Peyer's patch (tissue), 4 donors: ENCODE measurements around the gene SUGCT. TPM values are rescaled to one million over a fixed set of nuclear protein-coding genes. Genes with fewer than 3 reads are reported as not detected.

Experiments used
- DNase-seq, 3 donors: peaks; one replicate each; pipeline ENCODE4 v3.0.0-alpha.2; 2017 to 2019
- H3K27ac ChIP-seq, 4 donors: fragments of 200-600 bp; sonication (generic); one replicate each; pipeline ENCODE4 v1.5.1; 2016 to 2019
- H3K27me3 ChIP-seq, 2 donors: fragments of 200-600 bp; sonication (generic); one replicate each; pipeline ENCODE4 v1.5.1; 2019
- H3K36me3 ChIP-seq, 3 donors: fragments of 200-600 bp; sonication (generic); one replicate each; pipeline ENCODE4 v1.5.1; 2016 to 2019
- H3K4me1 ChIP-seq, 4 donors: fragments of 200-600 bp; sonication (generic); one replicate each; pipeline ENCODE4 v1.5.1; 2016 to 2019
- H3K4me3 ChIP-seq, 4 donors: fragments of 200-600 bp; sonication (generic); 1 replicate in 3 of 4; 2 replicates in 1 of 4; pipeline ENCODE4 v1.5.1; 2016 to 2019; ENCODE audit warnings: mild to moderate bottlenecking in 1 of 4
- H3K9me3 ChIP-seq, 4 donors: fragments of 200-600 bp; sonication (generic); one replicate each; pipeline ENCODE4 v1.5.1; 2016 to 2019; ENCODE audit warnings: mild to moderate bottlenecking in 1 of 4
- POLR2A ChIP-seq, 2 donors: fragments of 450-650 bp; IDR thresholded peaks; one replicate each; pipeline ENCODE4 v1.5.1; 2017; ENCODE audit warnings: antibody characterized with exemption in 2 of 2, mild to moderate bottlenecking in 2 of 2, moderate library complexity in 2 of 2
- total RNA-seq, 4 donors: library from RNA; depleted of rRNA; stranded (reverse); fragments of >200 nt; gene quantifications; one replicate each; pipeline ENCODE4 v1.1.0, GENCODE V29; 2016
- TF ChIP-seq, protein P1 (sequence below), 6 experiments: fragments of 450-650 bp in 4 of 6; fragments of 200-600 bp in 2 of 6; sonication (generic) in 1 of 6; IDR thresholded peaks; one replicate each; pipeline ENCODE4 v1.5.1; 2017 to 2019; ENCODE audit warnings: antibody characterized with exemption in 6 of 6, mild to moderate bottlenecking in 3 of 6, moderate library complexity in 1 of 6

SUGCT gene
- total RNA-seq, 4 donors from 2014 or later: 6.4 to 8.9 (median 8.3) TPM; not detected in 1

DNA sequence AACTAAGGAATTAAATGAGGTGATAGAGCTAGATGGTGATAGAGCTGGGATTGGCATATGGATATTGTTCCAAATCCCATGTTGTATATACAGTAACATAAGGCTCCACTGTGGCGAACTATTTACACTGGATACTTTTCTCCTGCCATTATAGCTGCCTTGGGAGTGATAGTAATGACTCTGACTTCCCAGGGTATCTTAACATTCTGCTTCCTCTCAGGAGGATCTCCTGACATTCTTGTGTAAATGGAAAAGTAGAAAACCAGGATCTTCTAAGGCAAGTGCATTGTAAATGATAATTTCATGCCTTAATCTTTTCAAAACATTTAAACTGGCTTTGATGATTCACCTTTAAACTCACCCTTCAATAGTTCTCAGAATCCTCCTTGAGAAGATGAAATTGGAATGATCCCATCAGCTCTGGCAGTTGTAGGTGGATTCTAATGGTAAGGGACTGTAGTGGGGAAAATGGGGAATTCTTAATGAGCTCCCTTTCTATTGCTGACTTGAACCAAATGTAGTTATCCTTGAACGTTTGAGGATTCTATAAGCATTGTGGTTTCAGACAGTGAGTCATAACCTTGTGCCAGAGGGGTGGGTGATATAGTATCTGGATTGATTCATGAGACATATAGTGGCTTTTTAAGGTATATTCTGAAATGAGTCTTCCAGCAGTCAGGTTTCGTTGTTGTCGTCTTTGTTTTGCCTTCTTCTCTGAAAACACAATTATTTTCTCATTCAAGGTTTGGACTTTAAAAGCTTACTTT lies 450.0 kb downstream of the SUGCT start:
- Histone ChIP-seq H3K27ac (no peak overlapping the region), H3K36me3 (no peaks in the 10 kb centered on the region), H3K4me1 (no peaks in the 10 kb centered on the region), H3K9me3 (no peaks in the 10 kb centered on the region), H3K27me3 (no peaks in the 10 kb centered on the region), H3K4me3 (no peak overlapping the region)
- TF ChIP-seq, protein P1, sequence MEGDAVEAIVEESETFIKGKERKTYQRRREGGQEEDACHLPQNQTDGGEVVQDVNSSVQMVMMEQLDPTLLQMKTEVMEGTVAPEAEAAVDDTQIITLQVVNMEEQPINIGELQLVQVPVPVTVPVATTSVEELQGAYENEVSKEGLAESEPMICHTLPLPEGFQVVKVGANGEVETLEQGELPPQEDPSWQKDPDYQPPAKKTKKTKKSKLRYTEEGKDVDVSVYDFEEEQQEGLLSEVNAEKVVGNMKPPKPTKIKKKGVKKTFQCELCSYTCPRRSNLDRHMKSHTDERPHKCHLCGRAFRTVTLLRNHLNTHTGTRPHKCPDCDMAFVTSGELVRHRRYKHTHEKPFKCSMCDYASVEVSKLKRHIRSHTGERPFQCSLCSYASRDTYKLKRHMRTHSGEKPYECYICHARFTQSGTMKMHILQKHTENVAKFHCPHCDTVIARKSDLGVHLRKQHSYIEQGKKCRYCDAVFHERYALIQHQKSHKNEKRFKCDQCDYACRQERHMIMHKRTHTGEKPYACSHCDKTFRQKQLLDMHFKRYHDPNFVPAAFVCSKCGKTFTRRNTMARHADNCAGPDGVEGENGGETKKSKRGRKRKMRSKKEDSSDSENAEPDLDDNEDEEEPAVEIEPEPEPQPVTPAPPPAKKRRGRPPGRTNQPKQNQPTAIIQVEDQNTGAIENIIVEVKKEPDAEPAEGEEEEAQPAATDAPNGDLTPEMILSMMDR (IDR thresholded peaks at IDR 0.05): no peak
- TF ChIP-seq POLR2A (IDR thresholded peaks at IDR 0.05): no peak
- no peak for DNase-seq

- Histone ChIP-seq H3K9me3 (peaks cover 0 to 6% (median 0%) of the 10 kb centered on the region in 4 donors), H3K27me3 (no peaks in the 10 kb centered on the region), H3K36me3 (no peaks in the 10 kb centered on the region), H3K27ac (no peak overlapping the region), H3K4me1 (no peaks in the 10 kb centered on the region), H3K4me3 (no peak overlapping the region)
- no peak for DNase-seq
- TF ChIP-seq POLR2A (IDR thresholded peaks at IDR 0.05): no peak
- TF ChIP-seq, protein P1 (IDR thresholded peaks at IDR 0.05): no peak
Observed at GRCh38 chr7:40586197-40586596, 451.4 kb downstream of the SUGCT start.

DNA sequence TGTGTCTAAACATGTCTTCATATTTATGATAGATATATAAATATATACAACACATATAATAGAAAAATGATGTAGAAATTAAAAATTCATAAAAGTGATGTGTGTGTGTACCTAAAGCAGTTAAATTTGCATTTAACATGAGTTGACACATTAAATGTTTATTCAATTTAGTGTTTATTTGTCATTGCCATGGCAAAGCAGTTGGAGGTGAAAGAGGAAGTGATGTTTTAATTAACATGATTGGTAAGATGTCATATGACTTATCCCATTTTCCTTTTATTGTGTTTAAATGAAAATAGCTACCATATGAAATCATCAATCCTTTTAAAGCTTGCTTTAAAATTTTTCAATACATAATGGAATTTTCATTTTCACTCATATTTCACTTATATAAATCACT lies 452.6 kb downstream of the SUGCT start:
- Histone ChIP-seq H3K9me3 (peaks cover 0 to 6% (median 0%) of the 10 kb centered on the region in 4 donors), H3K27ac (no peak overlapping the region), H3K27me3 (no peaks in the 10 kb centered on the region), H3K4me1 (no peaks in the 10 kb centered on the region), H3K36me3 (no peaks in the 10 kb centered on the region), H3K4me3 (no peak overlapping the region)
- DNase-seq: no peak
- TF ChIP-seq, protein P1 (IDR thresholded peaks at IDR 0.05): no peak
- no peak for TF ChIP-seq POLR2A (IDR thresholded peaks at IDR 0.05)

- H3K4me1 ChIP-seq: no peaks in the 10 kb centered on the region
- H3K27ac ChIP-seq: no peak overlapping the region
Observed at GRCh38 chr7:40595129-40595528, 460.3 kb downstream of the SUGCT start.

GRCh38 chr7:40595832-40596231 lies 461.0 kb downstream of the SUGCT start:
- no peaks in the 10 kb centered on the region for H3K36me3 ChIP-seq
- no peak overlapping the region for H3K4me3 ChIP-seq
- H3K4me1 ChIP-seq: no peaks in the 10 kb centered on the region
- DNase-seq: no peak
- no peaks in the 10 kb centered on the region for H3K27me3 ChIP-seq
- peaks cover 0 to 3% (median 0%) of the 10 kb centered on the region in 4 donors for H3K9me3 ChIP-seq
- no peak overlapping the region for H3K27ac ChIP-seq
- TF ChIP-seq POLR2A (IDR thresholded peaks at IDR 0.05): no peak
- TF ChIP-seq, protein P1 (IDR thresholded peaks at IDR 0.05): no peak

More at GRCh38 chr7:40595129-40595528, 460.3 kb downstream of the SUGCT start:
- Histone ChIP-seq H3K9me3 (peaks cover 0 to 6% (median 0%) of the 10 kb centered on the region in 4 donors), H3K4me3 (no peak overlapping the region), H3K36me3 (no peaks in the 10 kb centered on the region), H3K27me3 (no peaks in the 10 kb centered on the region)
- no peak for DNase-seq
- TF ChIP-seq, protein P1 (IDR thresholded peaks at IDR 0.05): no peak
- no peak for TF ChIP-seq POLR2A (IDR thresholded peaks at IDR 0.05)
